Eye (tissue), 1 donor: Measurements from ENCODE around the gene CFAP100.

ENCODE experiments used
- DNase-seq: peaks from one replicate; pipeline ENCODE4 v3.0.0-alpha.2; 2015

The CFAP100 gene

DNA sequence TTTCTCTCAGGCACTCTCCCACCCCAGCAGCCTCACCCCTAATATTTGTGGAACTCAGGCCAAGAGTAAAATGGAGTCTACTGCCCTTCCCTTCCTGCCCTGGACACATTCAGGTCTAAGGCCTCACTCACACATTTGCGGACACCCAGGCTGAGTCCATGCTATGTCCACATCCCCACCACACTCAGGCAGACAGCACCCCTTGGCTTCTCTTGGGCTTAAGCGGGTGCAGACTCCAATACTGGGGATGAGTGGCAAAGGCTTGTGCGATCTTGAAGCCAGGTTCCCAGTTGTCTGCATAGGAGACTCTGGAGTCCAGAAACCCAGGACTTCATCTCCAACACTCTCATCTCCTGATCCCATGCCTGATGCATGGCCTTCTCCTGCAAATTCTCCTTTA is 17.5 kb upstream of the CFAP100 start:
- no peak for DNase-seq

DNA sequence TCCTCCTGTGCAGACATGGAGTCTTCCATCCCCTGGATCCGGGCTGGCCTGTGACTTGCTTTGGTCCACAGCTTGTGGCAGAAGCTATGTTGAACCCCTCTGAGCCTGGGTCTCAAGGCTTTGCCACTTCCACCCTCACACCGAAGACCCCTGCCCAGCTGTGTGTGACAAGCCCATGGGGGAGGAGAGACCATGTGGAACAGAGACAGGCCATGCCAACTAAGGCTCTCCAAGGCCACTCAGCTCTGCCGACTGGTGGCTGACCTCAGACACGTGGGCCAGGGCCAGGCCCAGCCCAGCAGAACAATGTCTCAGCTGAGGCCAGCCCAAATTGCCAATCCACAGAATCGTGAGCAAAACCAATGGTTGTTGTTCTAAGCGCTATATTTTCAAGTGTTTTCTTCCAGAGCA is 16.4 kb upstream of the CFAP100 start:
- no peak for DNase-seq

DNA sequence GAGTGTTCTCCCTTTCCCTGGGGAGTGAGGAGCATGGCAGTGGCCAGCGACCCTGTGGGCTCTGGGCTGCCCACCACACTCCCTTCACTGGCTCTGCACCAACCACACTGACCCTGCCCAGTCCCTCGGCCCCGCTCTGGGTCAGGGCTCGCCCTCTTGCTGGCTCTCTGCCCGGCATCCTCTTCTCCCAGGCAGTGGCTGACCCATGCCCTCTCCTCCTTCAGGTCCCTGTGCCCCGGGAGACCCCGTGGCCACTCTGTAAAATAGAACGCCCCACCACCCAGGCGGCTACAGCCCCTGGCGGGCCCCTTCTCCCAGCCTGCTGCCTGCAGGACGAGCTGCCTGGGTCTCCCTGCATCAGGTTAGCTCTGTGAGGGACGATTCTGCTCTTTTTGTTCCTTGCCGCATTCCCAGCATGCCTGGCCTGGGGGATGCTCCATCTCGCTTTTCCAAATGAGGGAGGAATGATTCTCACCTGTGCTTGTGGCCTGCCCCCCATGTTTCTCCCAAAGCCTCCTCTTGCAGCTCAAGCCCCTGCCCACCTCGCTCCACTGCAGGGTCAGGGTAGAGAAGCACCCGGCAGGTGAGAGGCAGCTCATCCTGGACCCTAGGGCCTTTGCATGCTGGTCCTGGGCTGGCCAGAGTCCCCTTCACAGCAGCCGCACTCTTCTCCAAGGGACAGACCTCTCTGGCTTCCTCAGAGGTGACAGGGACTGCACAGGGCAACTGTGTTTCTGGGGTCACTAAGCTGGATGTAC is 14.5 kb upstream of the CFAP100 start:
- DNase-seq: no peak

DNA sequence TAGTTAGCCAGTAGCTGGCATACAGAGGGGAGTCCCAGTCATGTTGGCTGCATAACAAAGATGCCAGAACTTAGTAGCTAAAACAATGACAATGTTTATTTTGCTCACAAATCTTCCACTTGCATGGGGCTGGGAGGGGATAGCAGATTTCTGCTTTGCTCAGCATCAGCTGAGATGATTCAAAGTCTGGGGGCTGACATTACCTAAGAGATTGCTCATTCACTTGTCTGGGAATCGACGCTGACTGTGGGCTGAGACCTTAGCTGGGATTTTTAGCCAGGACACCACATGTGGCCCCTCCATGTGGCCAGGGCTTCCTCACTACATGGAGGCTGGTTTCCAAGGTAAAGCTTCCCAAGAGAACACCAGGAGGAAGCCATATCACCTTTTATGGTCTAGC is 12.7 kb upstream of the CFAP100 start:
- no peak for DNase-seq

DNA sequence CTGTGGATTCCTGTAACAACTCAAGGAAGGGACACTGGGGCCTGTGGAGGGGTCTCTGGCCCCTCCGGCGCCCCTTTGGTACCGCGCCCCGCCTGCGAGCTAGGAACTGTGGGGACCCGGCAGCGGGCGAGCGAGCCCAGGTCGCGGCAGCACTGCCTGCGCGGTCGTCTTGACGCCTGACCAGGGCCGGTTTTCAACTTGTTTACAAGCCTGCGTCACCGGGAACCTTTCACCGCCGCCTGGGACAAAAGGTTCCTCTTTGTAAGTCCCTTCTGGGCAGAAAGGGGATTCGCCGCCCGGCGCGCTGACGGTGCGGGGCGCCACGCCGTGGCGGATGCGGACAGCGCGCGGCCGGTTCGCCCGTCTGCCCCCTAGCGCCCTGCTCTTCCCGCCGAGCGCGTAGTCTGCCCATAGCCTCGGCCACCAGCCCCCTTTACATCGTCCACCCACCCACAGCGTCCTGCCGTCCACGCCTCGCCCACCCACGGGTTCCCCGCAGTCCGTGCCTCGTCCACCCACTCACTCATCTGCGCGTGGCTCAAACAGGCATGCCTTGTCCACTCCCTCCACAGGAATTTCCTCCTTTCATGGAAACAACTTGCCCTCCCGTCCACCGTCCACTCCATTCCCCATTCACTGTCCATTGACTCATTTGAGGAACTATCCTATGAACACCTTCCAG is 5.5 kb upstream of the CFAP100 start:
- DNase-seq: peak; percentile 93

DNA sequence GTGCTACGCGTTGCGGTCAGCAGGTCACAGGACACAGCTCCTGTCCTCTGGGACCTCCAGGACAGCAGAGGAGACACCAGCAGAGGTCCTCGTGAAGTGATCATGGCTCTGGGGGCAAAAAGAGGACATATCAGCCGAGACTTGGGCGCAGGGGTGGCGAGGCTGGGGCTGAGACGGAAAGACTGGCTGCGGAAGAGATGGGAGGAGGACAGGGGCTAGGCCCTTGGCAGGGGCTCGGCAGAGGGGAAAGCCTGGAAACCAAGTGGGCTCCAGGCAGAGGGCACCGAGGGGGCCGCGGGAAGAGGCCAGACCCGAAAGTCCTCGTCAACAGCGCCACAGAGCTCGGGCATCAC is 4.9 kb upstream of the CFAP100 start:
- DNase-seq: no peak

DNA sequence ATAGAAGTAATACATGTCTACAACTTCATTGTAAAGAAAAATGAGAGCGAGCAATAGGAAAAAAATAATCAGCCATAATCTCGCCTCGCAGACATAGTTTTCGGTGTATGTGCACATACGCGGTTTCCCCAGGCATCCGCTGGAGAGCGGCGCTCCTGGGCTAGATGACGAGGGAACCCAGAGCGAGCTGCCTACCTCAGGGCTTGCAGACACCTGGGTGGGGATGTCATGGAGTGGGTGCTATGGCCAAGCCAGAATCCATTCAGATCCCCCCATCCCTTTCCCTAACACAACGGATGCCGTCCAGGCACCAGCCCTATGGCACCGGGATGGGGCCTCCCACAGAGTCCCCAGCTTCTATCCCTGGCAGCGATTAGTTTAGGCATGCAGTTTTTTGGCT is 4.5 kb upstream of the CFAP100 start:
- DNase-seq: no peak

DNA sequence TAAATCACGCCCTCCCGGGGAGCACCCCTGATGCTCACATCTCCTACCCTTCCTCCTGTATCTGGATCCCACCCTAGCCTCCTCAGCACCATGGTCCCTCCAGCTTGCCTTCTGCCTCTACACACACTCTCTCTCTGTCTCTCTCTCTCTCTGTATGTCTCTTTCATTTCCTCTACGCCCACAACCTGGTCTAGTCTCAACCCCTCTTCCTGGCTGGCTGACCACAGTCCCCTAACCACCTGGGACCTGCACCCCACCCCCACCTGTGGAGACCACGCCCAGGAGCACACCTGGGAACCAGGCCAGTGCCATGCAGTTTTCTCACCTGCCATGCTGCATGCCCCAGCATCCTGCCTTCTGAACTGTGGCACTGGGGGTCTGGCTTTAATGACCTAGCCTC is 4.0 kb upstream of the CFAP100 start:
- no peak for DNase-seq

DNA sequence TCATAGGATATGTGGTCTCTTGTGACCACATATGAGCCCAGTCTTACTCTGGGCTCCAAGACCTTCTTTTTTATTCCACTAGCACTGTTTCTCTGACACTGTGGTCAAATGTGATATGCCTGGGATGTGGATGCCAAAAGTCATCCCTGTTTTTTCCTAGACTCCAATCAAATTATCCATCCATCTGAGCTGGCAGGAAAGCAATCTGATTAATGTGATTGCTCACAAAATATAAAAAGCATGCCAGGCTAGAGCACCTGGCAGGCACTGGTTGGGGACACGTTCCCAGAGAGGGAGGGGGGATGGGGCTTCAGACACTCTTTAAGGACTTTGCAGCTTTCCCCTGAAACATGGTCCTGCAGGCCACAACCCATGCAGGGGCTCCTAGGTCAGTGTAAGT is 3.1 kb upstream of the CFAP100 start:
- DNase-seq: no peak

DNA sequence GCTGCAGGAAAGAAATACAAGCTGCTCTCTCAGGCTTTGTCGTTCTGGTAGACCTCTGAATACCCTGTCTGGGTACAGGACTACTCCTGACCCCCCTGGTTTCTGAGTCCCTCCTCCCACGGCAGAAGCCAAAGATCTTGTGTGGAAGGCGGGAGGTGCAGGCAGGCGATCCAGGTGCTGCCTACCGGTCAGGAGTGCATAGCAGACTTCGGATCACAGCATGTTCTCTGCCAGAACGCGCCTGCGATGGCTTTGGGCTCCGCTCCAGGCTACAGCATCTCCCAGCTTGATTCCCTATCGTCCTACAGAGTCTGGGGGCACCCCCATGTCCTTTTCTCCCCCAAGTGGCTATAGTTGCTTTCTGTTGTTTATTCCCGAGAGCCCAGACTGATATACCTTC is 2.5 kb upstream of the CFAP100 start:
- no peak for DNase-seq

DNA sequence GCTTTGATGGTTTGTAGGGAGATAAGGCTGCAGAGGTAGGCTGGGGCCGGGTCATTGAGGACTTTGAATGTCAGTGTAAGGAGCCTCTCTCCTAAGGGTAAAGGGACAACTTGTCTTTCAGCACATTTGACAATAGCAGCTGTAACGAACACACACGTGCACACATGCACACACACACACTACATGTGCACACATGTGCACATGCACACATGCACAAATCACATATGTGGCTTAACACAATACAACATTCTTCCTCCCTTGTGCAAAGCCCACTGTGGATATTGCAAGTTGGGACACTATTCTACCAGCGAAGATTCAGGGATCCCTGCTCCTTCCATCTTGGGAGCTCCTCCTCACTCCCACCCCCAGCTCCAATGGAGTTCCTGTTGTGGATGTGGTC is 1.1 kb upstream of the CFAP100 start:
- no peak for DNase-seq

DNA sequence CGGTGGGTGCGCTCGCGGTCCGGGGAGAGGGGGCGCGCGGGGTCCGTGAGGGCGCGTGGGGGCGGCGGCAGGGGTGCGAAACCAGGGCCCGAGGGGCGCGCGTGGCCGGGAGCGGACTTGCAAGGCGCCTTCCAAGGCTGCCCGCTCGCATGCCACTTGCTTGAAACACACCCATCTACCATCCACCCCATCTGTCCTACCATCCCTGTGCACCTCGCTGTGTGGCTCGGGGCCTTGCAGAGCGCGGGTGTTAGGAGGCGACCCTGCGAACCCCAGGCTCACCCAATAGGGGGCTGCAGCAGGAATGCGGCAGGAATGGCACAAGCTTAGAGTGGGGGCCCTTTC is 240 bp downstream of the CFAP100 start:
- no peak for DNase-seq

DNA sequence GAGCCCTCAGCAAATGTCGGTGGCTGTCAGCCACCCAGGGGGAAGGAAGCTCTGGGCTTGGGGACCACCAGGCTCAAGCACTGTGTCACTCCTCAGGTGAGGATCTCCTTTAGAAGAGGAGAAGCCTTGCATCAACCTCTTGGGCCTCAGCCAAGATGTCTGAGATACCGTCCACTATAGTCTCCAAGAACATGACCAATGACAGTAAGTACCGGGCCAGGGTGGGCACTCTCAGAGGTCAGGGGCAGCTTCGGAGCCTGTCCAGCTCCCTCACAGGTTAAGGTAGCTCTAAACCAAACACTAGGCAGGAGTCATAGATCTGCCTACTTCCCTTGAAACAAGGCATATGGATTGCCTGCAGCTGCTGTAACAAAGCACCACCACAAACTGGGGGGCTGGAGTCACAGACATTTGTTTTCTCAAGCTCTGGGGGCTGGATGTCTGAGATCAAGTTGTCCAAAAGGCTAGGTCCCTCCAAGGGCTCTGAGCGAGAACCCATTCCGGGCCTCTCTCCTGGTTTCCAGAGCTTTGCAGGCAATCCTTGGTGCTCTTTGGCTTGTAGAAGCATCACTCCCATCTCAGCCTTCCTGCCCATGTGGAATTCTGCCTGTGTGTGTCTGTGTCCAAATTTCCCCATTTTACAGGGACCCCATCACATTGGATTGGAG is 1.3 kb downstream of the CFAP100 start:
- no peak for DNase-seq

DNA sequence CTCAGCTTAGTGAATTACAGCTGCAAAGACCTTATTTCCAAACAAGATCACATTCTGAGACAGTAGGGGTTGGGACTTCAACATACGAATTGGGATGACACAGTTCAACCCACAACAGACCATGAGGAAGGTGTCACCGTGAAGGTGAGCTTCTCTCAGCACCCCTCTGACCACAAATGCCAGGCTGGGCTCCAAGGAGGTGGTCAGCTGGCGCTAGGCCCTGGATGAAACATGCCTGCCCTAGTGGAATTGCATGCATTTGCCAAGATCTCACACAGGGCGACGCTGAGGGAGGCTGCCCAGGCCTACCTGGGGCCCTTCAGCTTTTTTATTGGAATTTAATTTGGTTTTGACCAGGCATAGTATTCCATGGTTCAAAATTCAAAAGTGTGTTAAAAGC is 1.8 kb downstream of the CFAP100 start:
- no peak for DNase-seq

DNA sequence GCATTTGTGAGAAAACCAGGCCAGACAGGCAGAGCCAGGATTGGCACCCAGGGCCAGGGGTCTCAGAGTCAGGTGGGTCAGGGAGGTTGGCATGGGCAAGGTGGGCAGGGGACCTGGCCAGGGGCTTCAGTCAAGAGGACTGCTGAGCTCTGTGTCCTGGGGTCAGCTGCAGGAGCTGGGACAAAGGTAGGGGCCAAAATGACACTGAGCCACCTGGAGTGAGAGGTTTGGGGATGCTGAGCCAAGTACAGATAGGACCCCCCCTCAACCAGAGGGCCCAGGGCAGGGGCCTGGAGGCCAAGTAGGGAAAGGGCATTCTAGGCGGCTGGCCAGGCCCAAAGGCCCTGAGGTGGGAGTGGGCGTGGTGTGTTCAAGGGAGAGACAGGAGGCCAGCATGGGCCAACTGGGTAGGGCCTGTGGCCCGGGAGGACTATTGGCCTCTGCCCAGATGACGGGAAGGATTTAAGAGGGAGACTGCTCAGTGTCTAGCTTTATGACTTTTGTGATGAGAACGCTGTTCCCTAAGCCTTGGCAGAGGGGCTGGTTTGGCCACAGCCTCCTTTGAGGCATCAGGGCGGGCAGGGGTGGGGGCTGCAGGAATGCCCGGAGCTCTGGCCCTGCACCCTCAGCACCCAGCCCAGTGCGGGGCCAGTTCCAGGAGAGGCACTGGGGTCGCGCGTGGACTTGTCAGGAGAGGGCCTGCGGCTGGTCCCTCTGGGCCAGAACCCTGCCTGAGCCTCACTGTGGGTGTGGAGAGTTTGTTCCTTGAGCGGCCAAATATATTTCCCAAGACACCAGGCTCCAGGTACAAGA is 3.1 kb downstream of the CFAP100 start:
- no peak for DNase-seq

DNA sequence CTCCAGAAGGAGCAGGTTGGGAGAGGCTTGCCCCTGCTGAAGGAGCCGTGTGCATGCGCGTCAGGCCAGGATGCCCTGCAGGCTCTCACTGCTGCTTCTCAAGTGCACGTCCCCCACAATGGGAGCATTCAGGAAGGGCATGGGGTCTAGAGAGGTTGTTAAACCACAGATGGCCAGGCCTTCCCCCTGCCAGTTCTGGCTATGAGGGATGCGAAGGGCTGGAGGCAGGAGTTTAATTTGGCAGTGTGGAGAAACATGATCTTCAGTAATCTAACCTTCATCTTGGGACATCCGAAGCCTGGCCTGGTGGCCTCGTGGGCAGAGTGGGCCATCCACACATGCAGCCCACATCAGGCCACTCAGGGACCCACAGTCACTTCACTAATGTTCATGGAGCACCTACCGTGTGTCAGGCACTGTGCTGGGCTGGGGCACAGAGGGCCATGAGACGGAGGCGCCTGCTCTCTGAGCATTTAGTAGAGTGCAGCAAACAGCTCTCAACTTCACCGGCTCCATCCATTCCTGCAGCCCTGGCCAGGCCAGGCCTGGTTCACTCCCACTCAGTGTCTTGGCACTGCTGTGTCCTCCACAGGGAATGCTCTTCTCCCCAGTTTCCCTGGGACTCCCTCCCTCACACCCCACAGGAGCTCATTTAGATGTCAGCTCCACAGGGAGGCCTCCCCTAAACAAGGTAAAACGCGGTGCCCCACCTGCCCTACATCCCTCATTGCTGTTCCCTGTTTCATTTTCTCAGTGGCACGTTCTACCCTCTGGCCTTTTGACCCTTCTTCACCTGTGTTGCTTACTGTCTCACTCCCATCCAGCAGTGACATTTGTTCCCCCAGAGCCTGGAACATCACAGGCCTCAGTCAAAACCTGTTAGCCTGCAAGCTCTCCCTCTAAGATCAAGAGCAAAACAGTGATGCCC is 4.0 kb downstream of the CFAP100 start:
- DNase-seq: no peak

DNA sequence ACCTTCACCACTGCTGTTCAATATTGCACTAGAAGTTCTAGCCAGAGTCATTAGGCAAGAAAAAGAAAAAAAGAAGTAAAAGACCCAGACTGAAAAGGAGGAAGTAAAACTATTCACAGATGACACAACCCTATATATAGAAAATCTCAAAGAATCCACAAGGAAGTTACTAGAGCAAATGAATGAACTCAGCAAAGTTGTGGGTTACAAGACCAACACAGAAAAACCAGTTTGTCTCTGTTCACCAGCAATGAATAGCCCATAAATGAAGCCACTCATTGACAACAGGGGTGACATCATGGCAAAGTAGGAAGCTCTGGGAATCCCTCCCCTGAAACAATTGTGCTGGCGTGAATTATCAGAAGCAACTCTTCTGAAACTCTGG is 4.6 kb downstream of the CFAP100 start:
- no peak for DNase-seq

DNA sequence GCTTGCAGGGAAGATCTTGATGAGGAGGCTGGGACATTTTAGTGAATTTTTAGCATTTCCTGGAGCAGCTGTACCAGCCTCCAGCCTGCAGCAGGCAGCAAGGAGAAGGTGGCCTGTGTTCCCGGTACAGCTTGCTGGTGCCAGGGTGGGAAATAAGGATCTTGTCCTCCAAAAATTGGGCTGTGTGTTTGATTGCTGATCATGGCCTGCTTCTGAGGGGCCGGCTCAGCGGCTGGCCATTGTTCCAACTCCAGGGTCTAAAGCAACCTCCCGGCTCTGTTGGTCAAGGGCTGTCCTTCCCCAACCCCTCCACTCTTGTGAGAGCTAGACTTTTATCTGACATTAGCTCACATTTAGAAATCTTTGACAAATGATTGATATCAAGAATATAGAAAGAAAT is 5.0 kb downstream of the CFAP100 start:
- no peak for DNase-seq

DNA sequence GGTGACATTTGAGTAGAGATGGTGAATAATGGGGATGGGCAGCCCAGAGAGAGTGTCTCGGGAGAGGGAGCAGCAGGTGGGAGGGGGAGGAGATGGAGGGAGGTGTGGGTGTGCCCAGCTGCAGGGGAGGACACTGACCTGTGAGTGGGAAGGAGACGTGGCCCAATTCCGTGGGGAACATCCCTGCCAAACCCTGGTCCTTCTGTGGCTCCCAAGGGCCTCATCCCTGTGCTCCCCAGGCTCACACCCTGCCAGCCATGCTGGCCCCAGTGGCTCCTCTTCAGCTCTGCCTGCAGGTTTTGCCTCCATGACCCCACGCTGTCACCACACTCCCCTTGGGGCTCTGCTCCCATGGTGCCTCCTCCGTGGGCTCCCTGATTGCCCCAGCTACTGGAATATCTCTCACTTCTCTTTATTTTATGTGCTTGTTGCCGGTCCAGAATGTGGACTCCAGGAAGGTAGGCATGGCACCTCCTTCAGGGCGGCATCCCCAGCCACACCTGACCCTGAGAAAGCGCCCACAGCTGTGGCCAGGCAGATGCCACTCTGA is 7.0 kb downstream of the CFAP100 start:
- DNase-seq: no peak

DNA sequence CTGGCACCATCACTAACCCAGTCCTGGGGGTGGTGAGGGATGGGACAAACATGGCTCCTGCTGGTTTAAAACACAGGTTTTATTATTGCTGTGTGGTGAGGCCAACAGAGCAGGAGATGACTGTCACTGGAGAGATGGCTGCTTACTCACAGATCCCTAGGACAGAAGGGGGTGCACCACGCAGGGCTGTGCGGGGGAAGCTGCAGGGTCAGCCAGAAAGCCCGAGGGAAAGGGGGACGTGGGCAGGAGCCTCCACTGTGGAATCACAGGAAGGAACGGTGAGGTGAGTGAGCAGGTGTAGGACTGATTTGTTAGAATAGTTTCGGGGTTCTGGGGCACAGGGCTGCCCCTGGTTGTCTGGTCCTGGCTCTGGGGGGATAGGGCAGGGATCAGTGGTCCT is 7.5 kb downstream of the CFAP100 start:
- DNase-seq: no peak

DNA sequence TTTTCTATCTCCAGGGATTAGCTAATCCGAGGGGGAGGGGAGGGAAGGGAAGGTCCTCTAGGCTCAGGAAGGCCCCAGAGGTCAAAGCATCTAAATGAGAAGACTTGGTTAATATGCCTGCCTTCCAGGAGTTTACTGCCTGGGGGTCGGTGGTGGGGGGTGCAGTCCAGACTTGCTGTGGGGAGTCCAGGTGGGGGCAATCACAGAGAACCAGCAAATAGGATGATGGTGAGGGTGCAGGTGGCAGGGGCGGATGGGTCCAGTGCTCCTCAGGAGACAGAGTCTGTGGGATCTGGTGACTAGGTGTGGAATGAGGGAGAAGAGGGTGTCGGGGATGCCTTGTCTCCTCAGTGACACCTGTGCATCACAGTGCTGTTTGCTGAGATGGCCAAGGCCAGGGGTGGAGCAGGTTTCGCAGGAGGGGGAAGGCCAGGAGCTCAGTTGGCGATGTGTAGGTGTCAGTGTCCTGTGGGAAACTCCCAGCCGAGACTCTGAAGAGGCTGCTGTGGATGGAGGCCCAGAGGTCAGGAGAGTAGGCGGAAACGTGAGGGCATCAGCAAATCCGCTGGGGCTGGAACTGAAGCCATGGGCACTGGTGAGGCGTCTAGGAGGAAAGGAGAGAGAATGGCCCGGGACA is 8.1 kb downstream of the CFAP100 start:
- DNase-seq: no peak
